A549 treated with AZD9567 at 1 μM for 4 hours (cell line): ENCODE data around the gene SLC36A2. TPM values are rescaled to one million over a fixed set of nuclear protein-coding genes. Genes with fewer than 3 reads are reported as not detected.

Experiments used
- total RNA-seq: library from RNA; stranded (reverse); fragments of 200-300 nt; extraction: Qiagen RNA extraction; gene quantifications from 5 replicates; pipeline ENCODE4 v1.2.3, GENCODE V29; 2022; ENCODE audit not compliant: insufficient read depth

Gene SLC36A2
- total RNA-seq, result not detected in 5 replicates

DNA sequence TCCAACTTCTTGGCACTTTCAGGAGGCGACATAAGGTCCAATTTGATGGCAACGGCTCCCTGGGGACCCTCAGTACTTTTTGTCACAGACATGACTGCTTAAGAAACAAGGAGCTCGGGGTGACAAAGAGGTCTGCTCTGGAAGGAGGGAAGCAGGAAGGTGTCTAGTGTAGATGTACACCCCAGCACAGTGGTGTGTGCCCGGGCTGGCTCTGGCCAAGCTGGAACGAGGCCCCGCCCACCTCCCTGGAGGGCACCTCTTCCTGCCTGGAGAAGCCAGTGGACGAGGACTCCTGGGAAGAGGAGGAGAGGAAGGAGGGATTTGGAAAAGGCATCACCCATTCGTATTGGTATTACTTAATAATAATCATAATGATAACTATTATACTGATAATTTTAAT, at the start of gene SLC36A2:
Gene SLC36A2 (minus strand): TSS at position 191 of the 400 bp plus-strand sequence. CDS start 99 bp downstream, at position 92.

DNA sequence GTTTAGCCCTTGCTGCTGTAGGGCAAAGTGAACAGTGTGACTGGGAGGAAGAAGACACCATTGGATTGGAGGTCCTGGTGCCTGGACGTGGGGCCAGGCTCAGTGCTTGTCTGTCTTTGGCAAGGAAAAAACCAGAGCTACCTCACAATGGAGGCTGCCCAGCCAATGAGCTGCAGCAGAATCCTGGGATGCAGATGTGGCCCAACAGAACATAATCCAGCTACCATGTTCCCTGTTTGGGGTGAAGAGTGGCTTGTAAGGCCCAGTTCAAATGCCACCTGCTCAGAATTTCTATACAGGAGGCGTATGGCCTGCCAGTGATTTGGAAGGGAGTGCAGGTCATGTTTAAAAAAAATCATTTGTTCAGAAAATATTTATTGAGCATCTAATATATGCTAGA, 43.7 kb downstream of the SLC36A2 start, which contains the start of gene SLC36A3:
Gene SLC36A3 (minus strand): TSS at position 101 of the 400 bp plus-strand sequence. CDS start 412 bp downstream, outside the sequence.

Other genes with a start within 250 kb of the SLC36A2 start
- 37.6 to 45.1 TPM (median 39.5 TPM) in 5 replicates for gene ANXA6, start 189.8 kb downstream of the SLC36A2 start, total RNA-seq
- 1.2 to 1.5 TPM (median 1.3 TPM) in 4 of 5 replicates, not detected in the other for gene CCDC69, start 123.5 kb downstream of the SLC36A2 start, total RNA-seq
- 15.5 to 21.0 TPM (median 15.9 TPM) in 5 replicates for gene GM2A, start 94.4 kb downstream of the SLC36A2 start, total RNA-seq
- gene SLC36A3, start 43.8 kb downstream of the SLC36A2 start, total RNA-seq, result not detected in 5 replicates
- 7.6 to 9.5 TPM (median 8.9 TPM) in 5 replicates for gene SLC36A1, start 100.0 kb upstream of the SLC36A2 start, total RNA-seq
- gene FAT2, start 243.8 kb upstream of the SLC36A2 start, total RNA-seq, result under 0.01 to 0.01 TPM (median 0.01 TPM) in 3 of 5 replicates, not detected in the others